H1 (cell line): ENCODE results near the gene GPR31. TPM values are rescaled to one million over a fixed set of nuclear protein-coding genes. Genes with fewer than 3 reads are reported as not detected.

Experiments used
- SRF ChIP-seq: IDR thresholded peaks from 2 replicates; pipeline ENCODE4 v1.6.1; 2011; ENCODE audit warnings: mild to moderate bottlenecking, low read depth, low read length, moderate library complexity
- polyA plus RNA-seq, 7 experiments: library from polyadenylated mRNA; depleted of rRNA in 3 of 7; stranded (reverse) in 5 of 7; unstranded in 2 of 7; fragments of >200 nt in 5 of 7; fragments of 200-250 nt in 2 of 7; gene quantifications; 1 replicate in 5 of 7; 2 replicates in 1 of 7; 4 replicates in 1 of 7; pipeline versions ENCODE4 v1.2.1 to v1.2.3, GENCODE V29; 2011 to 2013; ENCODE audit warnings: missing spikeins in 2 of 7, mixed read lengths in 2 of 7
- total RNA-seq: library from RNA; stranded (reverse); fragmentation: NEBNext Ultra II Directional; extraction: Animal tissue kit (Norgen Biotek cat#: 25700); gene quantifications from 2 replicates; pipeline ENCODE4 v1.2.1, GENCODE V29; 2021

The GPR31 gene
- total and polyA plus RNA-seq, 2 of the 8 experiments (the other 6 are each of a cell fraction or from before 2014, with no cell fraction given): not detected

DNA sequence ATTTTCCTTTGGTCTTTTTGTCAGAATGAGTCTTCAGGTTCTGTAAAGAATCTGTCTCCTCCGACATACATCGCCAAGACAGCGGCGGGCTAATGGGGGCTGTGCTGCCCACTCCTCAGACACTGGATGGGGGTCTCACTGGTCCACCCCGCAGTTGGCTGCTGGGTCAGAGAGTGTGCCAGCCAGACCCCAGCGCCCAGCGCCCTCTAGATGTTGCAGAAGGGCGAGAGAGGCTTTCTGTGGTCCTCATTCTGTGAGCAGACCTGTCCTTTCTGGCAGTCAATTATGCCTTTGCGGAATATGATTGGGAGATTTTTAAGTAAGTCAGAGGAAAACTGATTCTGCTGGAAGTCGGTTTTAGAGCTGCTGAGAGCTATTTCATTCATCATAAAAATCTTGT, 42.7 kb downstream of the GPR31 start (continued):
- TF ChIP-seq SRF: no peak
